Measurements from ENCODE around the gene FEZ2. TPM values are rescaled to one million over a fixed set of nuclear protein-coding genes. Genes with fewer than 3 reads are reported as not detected.
A peak's percentile ranks its signal among the peaks of the same experiment; 100 is the strongest.

Gene FEZ2
- total RNA-seq, 1 donor from 2014 or later: 60.4 TPM

- H3K4me3 ChIP-seq (ENCODE audit: low read depth, low read length): no peak overlapping the region
- TF ChIP-seq CTCF (conservative IDR thresholded peaks at IDR 0.05; ENCODE audit: low read depth, low read length): no peak
- no peak for DNase-seq (ENCODE audit: low read depth)
Observed at GRCh38 chr2:36620321-36620720, 22.4 kb upstream of the FEZ2 start.

- DNase-seq (ENCODE audit: low read depth): peak; percentile 10
- no peak overlapping the region for H3K4me3 ChIP-seq (ENCODE audit: low read depth, low read length)
- TF ChIP-seq CTCF (conservative IDR thresholded peaks at IDR 0.05; ENCODE audit: low read depth, low read length): no peak
Observed at GRCh38 chr2:36618381-36618780, 20.4 kb upstream of the FEZ2 start.

DNA sequence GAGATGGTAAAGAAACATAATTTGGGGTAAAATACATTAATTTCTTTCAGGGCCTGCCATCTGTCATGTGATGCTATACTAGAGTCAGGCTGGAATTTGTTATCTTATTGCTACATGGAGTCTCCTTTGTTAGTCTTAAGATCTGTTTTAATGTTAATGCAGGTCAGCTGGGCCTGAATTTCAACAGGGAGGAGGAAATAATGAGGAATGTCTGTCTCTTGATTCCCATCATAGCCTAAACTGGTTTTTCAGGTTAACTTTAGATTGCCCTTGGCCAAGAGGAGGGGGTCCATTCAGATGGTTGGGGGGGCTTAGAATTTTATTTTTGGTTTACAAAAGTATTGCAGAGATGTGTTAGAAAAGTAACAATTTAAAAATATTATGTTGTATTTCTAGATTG lies 19.0 kb upstream of the FEZ2 start:
- TF ChIP-seq CTCF (conservative IDR thresholded peaks at IDR 0.05; ENCODE audit: low read depth, low read length): no peak
- DNase-seq (ENCODE audit: low read depth): no peak
- H3K4me3 ChIP-seq (ENCODE audit: low read depth, low read length): no peak overlapping the region

- TF ChIP-seq CTCF (conservative IDR thresholded peaks at IDR 0.05; ENCODE audit: low read depth, low read length): no peak
- no peak overlapping the region for H3K4me3 ChIP-seq (ENCODE audit: low read depth, low read length)
- no peak for DNase-seq (ENCODE audit: low read depth)
Observed at GRCh38 chr2:36615222-36615621, 17.3 kb upstream of the FEZ2 start.

GRCh38 chr2:36613801-36614200 lies 15.8 kb upstream of the FEZ2 start:
- no peak overlapping the region for H3K4me3 ChIP-seq (ENCODE audit: low read depth, low read length)
- no peak for TF ChIP-seq CTCF (conservative IDR thresholded peaks at IDR 0.05; ENCODE audit: low read depth, low read length)
- DNase-seq (ENCODE audit: low read depth): no peak

DNA sequence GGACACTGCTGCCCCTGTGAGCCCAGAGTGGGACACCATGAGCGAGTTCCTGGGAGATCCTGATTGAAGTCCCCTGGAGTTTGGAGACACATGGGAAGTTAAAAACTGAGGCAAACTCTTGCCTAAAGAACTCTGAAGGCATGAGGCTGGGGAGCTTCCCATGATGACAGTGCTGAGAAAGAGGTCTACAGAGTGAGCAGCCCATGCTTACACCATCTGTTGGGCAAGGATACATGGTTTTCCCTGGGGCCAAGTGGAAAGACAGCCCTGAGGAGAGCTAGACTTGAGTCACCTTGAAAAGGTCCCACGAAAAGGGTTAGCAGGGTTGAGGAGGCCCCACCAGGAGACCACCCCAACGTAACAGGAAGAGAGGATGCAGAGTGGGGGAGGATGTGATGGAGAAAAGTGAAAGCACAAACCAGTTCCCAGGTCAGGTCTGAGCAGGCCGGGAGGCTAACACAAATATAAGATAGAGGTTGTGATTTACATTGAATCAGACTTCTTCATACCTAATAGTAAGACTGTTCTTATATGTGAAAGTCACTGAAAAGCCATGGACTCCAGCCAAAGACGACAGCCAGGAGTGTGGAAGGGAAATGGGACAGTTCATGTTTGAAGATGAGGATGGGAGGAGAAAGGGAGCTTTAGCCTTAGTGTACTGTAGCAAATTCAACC lies 13.5 kb upstream of the FEZ2 start:
- no peak for DNase-seq (ENCODE audit: low read depth)
- no peak for TF ChIP-seq CTCF (conservative IDR thresholded peaks at IDR 0.05; ENCODE audit: low read depth, low read length)

DNA sequence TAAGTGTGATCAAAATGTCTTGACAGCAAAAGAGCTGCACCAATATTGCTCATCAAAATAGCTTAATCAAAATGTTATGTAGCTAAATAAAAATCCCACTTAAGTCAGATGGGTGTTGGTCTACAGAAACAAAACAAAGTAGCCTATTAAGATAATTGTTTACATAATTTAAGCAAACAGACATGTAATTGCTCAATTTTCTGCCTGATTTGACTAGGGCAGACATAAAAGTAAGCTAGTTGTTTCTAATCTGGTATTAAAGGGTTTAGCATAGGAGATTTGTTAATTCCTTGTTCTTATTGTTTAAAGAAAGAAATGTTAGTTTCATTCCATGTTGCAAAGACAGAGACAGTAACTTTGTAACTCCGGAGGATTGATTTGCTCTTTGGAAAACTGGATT lies 11.5 kb upstream of the FEZ2 start:
- H3K4me3 ChIP-seq (ENCODE audit: low read depth, low read length): no peak overlapping the region
- DNase-seq (ENCODE audit: low read depth): no peak
- TF ChIP-seq CTCF (conservative IDR thresholded peaks at IDR 0.05; ENCODE audit: low read depth, low read length): no peak

More for the DNA sequence above, 13.5 kb upstream of the FEZ2 start:
- H3K4me3 ChIP-seq (ENCODE audit: low read depth, low read length): no peak overlapping the region

All from epithelial cell of proximal tubule (primary cell).